GM12864 (cell line): ENCODE data around the gene CCSER1.
"Not testable (repeated sequence)": the region's sequence is repeated elsewhere in the genome, so short reads cannot be mapped to it uniquely, and the experiment has no call there.

ENCODE experiments used
- DNase-seq: peaks from one replicate; pipeline ENCODE4 v3.0.0-alpha.2; 2011; ENCODE audit warnings: low read depth
- H3K4me3 ChIP-seq: 2 replicates; pipeline ENCODE4 v1.5.1; 2011; ENCODE audit warnings: mild to moderate bottlenecking, low read depth, low read length, control low read depth
- TF ChIP-seq, protein P1 (sequence below): IDR thresholded peaks from 2 replicates; pipeline ENCODE4 v1.5.1; 2011; ENCODE audit warnings: low read depth, mild to moderate bottlenecking, moderate library complexity, low read length, control low read depth, inconsistent platforms; ENCODE audit errors: missing control alignments

The CCSER1 gene

DNA sequence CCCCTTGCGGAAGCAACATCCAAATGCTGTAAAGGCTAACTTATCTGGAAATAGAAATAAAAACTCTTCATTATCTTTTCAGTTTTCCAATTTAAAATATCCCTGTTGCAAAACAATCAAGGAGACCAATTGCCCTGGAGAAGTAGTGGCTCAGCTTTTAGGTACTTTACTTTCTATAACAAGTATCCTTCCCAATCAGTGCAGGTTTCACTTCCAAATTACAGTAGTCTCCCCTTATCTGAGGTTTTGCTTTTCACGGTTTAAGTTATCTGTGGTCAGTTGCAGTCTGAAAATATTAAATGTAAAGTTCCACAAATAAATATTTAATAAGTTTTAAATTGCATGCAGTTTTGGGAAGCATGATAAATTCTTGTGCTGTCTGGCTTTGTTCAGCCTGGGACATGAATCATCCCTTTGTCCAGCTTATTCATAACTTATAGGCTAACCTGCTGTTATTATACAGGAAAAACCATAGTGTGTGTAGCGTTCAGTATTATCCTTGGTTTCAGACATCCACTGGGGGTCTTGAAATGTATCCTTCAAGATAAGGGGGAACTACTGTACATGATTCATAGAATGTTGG lies 1203.5 kb downstream of the CCSER1 start:
- DNase-seq, result no peak
- no peak overlapping the region for H3K4me3 ChIP-seq
- TF ChIP-seq, protein P1, sequence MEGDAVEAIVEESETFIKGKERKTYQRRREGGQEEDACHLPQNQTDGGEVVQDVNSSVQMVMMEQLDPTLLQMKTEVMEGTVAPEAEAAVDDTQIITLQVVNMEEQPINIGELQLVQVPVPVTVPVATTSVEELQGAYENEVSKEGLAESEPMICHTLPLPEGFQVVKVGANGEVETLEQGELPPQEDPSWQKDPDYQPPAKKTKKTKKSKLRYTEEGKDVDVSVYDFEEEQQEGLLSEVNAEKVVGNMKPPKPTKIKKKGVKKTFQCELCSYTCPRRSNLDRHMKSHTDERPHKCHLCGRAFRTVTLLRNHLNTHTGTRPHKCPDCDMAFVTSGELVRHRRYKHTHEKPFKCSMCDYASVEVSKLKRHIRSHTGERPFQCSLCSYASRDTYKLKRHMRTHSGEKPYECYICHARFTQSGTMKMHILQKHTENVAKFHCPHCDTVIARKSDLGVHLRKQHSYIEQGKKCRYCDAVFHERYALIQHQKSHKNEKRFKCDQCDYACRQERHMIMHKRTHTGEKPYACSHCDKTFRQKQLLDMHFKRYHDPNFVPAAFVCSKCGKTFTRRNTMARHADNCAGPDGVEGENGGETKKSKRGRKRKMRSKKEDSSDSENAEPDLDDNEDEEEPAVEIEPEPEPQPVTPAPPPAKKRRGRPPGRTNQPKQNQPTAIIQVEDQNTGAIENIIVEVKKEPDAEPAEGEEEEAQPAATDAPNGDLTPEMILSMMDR, result no peak

DNA sequence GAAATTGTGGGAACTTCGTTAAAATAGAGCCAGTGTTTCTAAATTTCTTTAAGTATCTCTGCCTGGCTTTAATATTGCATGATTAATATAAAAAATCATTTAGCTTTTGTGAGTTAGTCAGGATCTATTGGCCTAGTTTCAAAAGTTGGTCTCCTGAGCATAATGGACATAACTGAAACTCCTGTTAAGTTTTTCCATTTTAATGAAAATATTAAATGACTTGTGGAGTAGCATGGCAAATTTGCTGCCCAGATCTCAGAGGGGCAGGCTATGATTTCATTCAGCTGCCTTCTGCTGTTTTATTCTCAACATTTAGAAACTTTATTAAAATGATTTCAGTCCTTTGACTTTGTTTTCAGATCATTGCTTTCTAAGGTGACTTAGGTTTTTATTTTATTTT lies 1213.6 kb downstream of the CCSER1 start:
- no peak overlapping the region for H3K4me3 ChIP-seq
- DNase-seq, result no peak
- TF ChIP-seq, protein P1, result no peak

DNA sequence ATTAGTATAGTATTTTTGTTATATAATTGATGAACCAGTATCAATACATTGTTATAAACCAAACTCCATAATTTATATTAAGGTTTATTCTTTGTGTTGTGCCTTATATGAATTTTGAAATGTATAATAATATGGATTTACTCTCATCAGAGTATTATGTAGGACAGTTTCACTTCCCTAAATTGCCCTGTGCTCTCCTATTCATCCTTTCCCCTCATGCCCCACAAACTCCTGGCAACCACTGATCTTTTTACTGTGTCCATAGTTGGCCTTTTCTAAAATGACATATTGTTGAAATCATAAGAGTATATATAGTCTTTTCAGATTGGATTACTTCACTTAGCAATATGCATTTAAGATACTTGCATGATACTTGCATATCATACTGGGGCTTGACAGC lies 1218.4 kb downstream of the CCSER1 start:
- H3K4me3 ChIP-seq, result no peak overlapping the region
- no peak for DNase-seq
- TF ChIP-seq, protein P1, result no peak

DNA sequence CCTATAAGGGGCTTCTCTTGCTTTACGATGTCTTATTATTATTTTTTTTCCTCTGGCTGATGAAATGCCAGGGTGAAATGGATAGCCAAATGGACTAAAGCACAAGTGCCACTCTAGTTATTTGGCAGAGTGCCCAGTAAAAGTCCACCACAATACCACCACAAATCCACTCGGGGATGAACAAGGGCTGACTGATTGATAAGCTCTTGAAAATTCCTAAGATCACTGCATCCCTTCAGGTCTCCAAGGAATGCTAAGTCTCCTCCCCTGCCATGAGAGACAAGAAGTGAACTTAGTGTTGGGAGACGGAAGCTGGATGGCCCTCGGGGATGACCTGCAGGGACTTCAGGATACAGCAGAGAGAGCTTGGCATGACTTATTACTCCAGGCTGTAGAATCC lies 1229.3 kb downstream of the CCSER1 start:
- not testable (repeated sequence) for H3K4me3 ChIP-seq, DNase-seq

DNA sequence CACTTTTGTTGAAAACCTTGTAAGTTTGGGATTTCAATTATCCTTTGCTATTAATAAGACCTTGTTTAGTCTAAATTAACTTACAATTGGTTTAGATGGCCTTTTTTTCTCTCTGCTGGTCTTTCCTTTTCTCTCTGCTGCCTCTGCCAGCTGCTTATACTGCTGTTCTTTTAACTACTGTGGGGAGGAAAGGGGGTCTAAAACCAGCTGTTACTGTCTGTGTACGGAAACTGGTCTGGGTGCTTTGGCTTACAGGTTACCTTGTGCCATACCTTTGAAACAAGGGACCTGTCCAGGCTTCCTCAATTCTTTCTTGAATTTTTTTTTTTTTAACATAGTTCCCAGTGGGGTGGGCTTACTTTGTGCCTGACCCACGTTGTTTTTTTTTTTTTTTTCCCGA lies 1230.8 kb downstream of the CCSER1 start:
- DNase-seq, H3K4me3 ChIP-seq: not testable (repeated sequence)

DNA sequence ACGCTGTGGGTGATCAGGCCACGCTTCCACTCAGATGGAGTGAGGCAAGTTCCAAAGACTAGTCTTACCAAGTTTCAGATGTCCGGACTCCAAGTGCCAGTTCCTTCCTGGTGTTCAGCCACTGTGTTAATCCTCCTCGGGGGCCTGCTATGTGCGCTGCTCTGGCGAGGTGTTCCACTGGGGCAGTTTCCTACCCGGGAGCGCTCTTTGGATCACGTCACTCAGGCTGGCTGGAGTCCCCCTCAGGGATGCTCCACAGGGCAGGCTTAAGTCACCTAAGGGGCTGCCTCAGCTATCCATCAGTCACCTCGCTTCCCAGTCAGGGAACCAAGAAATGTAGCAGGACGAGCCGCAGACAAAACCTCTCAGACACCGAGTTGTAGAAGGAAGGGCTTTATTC lies 1231.4 kb downstream of the CCSER1 start:
- DNase-seq, H3K4me3 ChIP-seq: not testable (repeated sequence)

DNA sequence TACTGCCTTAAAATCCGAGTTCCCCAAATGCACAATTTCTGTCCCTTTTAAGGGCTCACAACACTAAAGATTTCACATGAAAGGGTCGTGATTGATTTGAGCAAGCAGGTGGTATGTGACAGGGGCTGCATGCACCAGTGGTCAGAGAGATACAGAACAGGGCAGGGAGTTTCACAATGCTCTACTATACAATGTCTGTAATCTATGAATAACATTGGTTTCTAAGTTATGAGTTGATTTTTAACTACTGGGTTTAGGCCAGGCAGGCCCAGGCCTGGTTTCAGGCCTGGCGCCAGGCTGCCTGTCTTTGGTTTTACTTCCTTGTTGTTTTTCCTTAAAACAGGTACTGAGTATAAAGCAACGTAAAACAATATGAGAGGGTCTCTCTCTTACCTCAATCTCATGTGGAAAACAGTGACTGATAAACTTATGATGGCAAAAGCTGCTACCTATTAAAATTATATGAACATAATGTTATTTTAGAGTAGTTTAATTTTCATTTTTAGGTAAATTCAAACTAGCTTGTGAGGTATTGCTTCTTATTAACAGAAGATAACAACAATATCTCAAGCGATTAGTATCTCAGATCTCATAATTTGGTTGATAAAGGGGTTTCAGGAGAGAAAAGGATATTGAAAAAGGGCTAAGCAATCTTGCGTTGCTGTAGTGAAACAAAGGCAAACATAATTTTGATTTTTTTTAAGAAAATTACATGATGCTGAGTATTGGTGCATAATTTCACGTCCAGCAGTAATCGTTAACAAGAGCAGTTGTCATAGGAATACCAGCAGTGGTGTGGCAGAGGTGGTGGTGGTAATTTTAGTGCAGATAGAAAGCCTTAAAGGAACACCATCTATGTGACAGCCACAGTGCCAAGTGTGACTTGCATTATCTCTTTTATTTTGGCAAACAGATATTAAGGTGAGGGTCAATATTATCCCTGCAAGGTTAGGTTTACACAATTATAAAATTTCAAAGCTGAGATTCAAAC lies 1232.1 kb downstream of the CCSER1 start:
- TF ChIP-seq, protein P1, result no peak
- H3K4me3 ChIP-seq, result no peak overlapping the region
- DNase-seq, result no peak

DNA sequence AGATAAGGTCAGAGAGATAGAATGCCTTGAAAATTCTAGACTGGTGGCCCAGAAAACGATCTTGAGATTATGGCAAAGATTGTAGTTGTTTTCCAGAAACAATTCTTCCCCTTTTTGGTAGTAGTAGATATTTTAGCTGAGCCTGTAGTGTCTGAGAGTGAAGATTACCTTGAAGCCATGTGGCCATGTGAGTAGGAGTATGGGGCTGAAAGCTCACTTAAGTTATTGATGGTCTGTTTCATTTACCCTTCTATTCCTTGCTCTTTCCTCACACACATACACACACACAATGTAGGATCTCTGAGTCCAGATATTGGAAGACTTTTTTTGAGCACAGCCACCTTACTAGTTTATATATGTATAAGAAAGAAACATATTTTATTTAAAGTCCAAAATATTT lies 1234.9 kb downstream of the CCSER1 start:
- no peak overlapping the region for H3K4me3 ChIP-seq
- DNase-seq, result no peak
- TF ChIP-seq, protein P1, result no peak
